Subcutaneous adipose tissue (tissue), 4 donors: ENCODE data around the gene STEAP4. TPM values are rescaled to one million over a fixed set of nuclear protein-coding genes. Genes with fewer than 3 reads are reported as not detected.

Experiments
- CTCF ChIP-seq: fragments of 450-650 bp; IDR thresholded peaks from one replicate; pipeline ENCODE4 v1.5.1; 2016; ENCODE audit warnings: low read depth, mild to moderate bottlenecking, control low read depth, antibody characterized with exemption, moderate library complexity
- total RNA-seq, 4 donors: library from RNA; depleted of rRNA; stranded (reverse); fragments of >200 nt; gene quantifications; one replicate each; pipeline ENCODE4 v1.1.0, GENCODE V29; 2016

The STEAP4 gene
- total RNA-seq, 4 donors from 2014 or later, result 39.8 to 144 (median 89.0) TPM

GRCh38 chr7:88290491-88290890, 16.2 kb downstream of the STEAP4 start:
- TF ChIP-seq CTCF, result no peak

GRCh38 chr7:88289564-88290025, 17.1 kb downstream of the STEAP4 start:
- no peak for TF ChIP-seq CTCF

- TF ChIP-seq CTCF, result no peak
Observed at GRCh38 chr7:88281749-88282148, 24.9 kb downstream of the STEAP4 start.

GRCh38 chr7:88280801-88281200, 25.9 kb downstream of the STEAP4 start:
- no peak for TF ChIP-seq CTCF

- TF ChIP-seq CTCF, result no peak
Observed at GRCh38 chr7:88279323-88279722, 27.4 kb downstream of the STEAP4 start.

- no peak for TF ChIP-seq CTCF
Observed at GRCh38 chr7:88278881-88279280, 27.8 kb downstream of the STEAP4 start.

- no peak for TF ChIP-seq CTCF
Observed at GRCh38 chr7:88276605-88277153, 30.0 kb downstream of the STEAP4 start.
